ENCODE data around the gene DPPA5. TPM values are rescaled to one million over a fixed set of nuclear protein-coding genes. Genes with fewer than 3 reads are reported as not detected.

The DPPA5 gene
- total and polyA plus RNA-seq, 2 donors: 0.09 to 0.39 TPM

DNA sequence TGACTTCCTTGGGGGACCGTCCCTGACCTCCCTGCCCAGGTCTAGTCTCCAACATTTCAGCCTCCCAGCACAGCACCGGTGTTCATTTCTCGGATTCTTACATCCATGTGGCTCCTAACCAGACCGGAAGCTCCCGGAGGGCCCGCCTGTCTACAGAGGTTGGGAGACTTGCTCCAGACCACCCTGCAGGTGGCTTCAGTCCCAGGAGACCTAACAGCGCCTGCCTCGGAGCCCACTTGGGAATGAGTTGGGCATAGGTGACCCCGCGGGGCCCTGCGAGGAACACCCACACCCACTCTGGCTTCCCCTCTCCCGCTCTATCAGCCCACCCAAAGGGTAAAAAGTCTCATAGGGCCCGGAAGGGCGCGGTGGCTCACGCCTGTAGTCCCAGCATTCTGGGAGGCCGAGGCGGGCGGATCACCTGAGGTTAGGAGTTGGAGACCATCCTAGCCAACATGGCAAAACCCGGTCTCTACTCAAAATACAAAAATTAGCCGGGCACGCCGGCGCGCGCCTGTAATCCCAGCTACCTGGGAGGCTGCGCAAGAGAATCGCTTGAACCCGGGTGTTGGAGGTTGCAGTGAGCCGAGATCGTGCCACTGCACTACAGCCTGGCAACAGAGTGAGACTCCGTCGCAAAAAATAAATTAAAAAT is 5.4 kb downstream of the DPPA5 start:
- Histone ChIP-seq H3K36me3 (ENCODE audit: control insufficient read depth in 2 of 2, insufficient read depth in 2 of 2, low read length in 1 of 2) (no peaks in the 10 kb centered on the region), H3K9me3 (ENCODE audit: control insufficient read depth in 2 of 2, insufficient read depth in 1 of 2, low read length in 1 of 2) (no peaks in the 10 kb centered on the region), H3K27me3 (ENCODE audit: control insufficient read depth in 2 of 2, insufficient read depth in 1 of 2, low read length in 1 of 2) (peaks cover 21 to 45% of the 10 kb centered on the region in 2 donors), H3K27ac (ENCODE audit: low read depth in 1 of 2, low read length in 1 of 2) (no peak overlapping the region), H3K4me1 (ENCODE audit: control insufficient read depth in 2 of 2, insufficient read depth in 2 of 2, low read length in 2 of 2) (no peaks in the 10 kb centered on the region), H3K4me3 (ENCODE audit: low read length in 2 of 2) (no peak overlapping the region)
- DNase-seq (ENCODE audit: low read depth in 6 of 9, low spot score in 9 of 9): no peak
- 41% methylated on average over 33 of the region's 33 CpGs for WGBS

DNA sequence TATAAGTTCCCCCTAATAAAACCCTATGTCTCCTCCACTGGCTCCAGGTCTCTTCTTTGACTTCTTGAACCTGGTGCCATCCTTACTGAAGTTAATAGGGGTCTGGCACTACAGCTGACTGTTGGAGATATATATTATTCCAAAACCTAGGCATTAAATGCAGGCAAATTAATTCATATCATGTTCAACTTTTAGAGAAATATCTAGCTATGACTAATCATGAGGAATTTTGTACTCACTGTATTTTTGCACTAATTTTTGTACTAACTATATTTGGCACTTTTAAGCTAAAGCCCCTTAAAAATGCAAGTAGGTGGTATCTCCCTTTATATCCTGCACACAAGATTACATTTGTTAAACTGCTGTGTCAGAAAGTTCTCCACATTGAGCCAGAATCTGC is 10.9 kb downstream of the DPPA5 start:
- H3K36me3 ChIP-seq (ENCODE audit: control insufficient read depth in 2 of 2, insufficient read depth in 2 of 2, low read length in 1 of 2): no peaks in the 10 kb centered on the region
- H3K27me3 ChIP-seq (ENCODE audit: control insufficient read depth in 2 of 2, insufficient read depth in 1 of 2, low read length in 1 of 2): peaks cover 2 to 13% of the 10 kb centered on the region in 2 donors
- H3K9me3 ChIP-seq (ENCODE audit: control insufficient read depth in 2 of 2, insufficient read depth in 1 of 2, low read length in 1 of 2): no peaks in the 10 kb centered on the region
- H3K27ac ChIP-seq (ENCODE audit: low read depth in 1 of 2, low read length in 1 of 2): no peak overlapping the region
- no peak for DNase-seq (ENCODE audit: low read depth in 6 of 9, low spot score in 9 of 9)
- no peak overlapping the region for H3K4me3 ChIP-seq (ENCODE audit: low read length in 2 of 2)
- H3K4me1 ChIP-seq (ENCODE audit: control insufficient read depth in 2 of 2, insufficient read depth in 2 of 2, low read length in 2 of 2): no peaks in the 10 kb centered on the region

GRCh38 chr6:73342174-73342573 is 11.9 kb downstream of the DPPA5 start:
- Histone ChIP-seq H3K9me3 (ENCODE audit: control insufficient read depth in 2 of 2, insufficient read depth in 1 of 2, low read length in 1 of 2) (no peaks in the 10 kb centered on the region), H3K27me3 (ENCODE audit: control insufficient read depth in 2 of 2, insufficient read depth in 1 of 2, low read length in 1 of 2) (peaks cover 0 to 5% of the 10 kb centered on the region in 2 donors), H3K4me1 (ENCODE audit: control insufficient read depth in 2 of 2, insufficient read depth in 2 of 2, low read length in 2 of 2) (no peaks in the 10 kb centered on the region), H3K4me3 (ENCODE audit: low read length in 2 of 2) (no peak overlapping the region), H3K36me3 (ENCODE audit: control insufficient read depth in 2 of 2, insufficient read depth in 2 of 2, low read length in 1 of 2) (no peaks in the 10 kb centered on the region), H3K27ac (ENCODE audit: low read depth in 1 of 2, low read length in 1 of 2) (no peak overlapping the region)
- DNase-seq (ENCODE audit: low read depth in 6 of 9, low spot score in 9 of 9): no peak
- 94% methylated on average over 5 of the region's 5 CpGs for WGBS

DNA sequence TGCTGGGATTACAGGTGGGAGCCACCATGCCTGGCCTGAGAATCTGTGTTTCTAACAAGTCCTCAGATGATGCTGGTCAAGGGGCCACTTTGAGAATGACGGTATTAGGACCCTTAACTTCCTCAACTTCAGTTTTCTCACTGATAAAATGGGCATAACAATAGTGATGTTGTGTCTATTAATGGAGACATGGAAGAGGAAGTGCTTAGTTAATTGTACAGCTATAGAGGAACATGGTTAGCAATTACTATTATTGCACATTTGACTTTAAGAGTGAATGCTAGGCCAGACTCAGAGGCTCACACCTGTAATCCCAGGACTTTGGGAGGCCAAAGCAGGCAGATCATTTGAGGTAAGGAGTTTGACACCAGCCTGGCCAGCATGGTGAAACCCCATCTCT is 12.7 kb downstream of the DPPA5 start:
- no peak overlapping the region for H3K27ac ChIP-seq (ENCODE audit: low read depth in 1 of 2, low read length in 1 of 2)
- H3K27me3 ChIP-seq (ENCODE audit: control insufficient read depth in 2 of 2, insufficient read depth in 1 of 2, low read length in 1 of 2): peaks cover 0 to 2% of the 10 kb centered on the region in 2 donors
- no peak overlapping the region for H3K4me3 ChIP-seq (ENCODE audit: low read length in 2 of 2)
- H3K4me1 ChIP-seq (ENCODE audit: control insufficient read depth in 2 of 2, insufficient read depth in 2 of 2, low read length in 2 of 2): no peaks in the 10 kb centered on the region
- 93% methylated on average over 1 of the region's 1 CpG for WGBS
- DNase-seq (ENCODE audit: low read depth in 6 of 9, low spot score in 9 of 9): no peak
- no peaks in the 10 kb centered on the region for H3K9me3 ChIP-seq (ENCODE audit: control insufficient read depth in 2 of 2, insufficient read depth in 1 of 2, low read length in 1 of 2)
- no peaks in the 10 kb centered on the region for H3K36me3 ChIP-seq (ENCODE audit: control insufficient read depth in 2 of 2, insufficient read depth in 2 of 2, low read length in 1 of 2)

DNA sequence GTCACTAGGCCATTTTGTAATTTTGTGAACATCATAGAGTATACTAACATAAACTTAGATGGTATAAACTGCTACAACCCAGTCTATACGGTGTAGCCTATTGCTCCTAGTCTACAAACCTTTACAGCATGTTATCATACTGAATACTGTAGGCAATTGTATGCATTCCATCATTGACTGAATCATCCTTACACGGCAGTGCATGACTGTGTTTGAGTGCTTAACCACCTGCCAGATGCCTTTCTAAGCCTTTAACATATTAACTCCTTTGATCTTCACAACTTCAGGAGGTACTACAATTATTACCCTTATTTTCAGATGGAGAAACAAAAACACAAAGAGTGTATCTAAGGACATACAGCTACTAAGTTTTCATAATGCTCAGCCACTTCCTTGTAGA is 14.0 kb downstream of the DPPA5 start:
- DNase-seq (ENCODE audit: low read depth in 6 of 9, low spot score in 9 of 9): no peak
- H3K4me3 ChIP-seq (ENCODE audit: low read length in 2 of 2): no peak overlapping the region
- H3K27me3 ChIP-seq (ENCODE audit: control insufficient read depth in 2 of 2, insufficient read depth in 1 of 2, low read length in 1 of 2): no peaks in the 10 kb centered on the region
- H3K36me3 ChIP-seq (ENCODE audit: control insufficient read depth in 2 of 2, insufficient read depth in 2 of 2, low read length in 1 of 2): no peaks in the 10 kb centered on the region
- no peak overlapping the region for H3K27ac ChIP-seq (ENCODE audit: low read depth in 1 of 2, low read length in 1 of 2)
- 89% methylated on average over 2 of the region's 2 CpGs for WGBS
- H3K9me3 ChIP-seq (ENCODE audit: control insufficient read depth in 2 of 2, insufficient read depth in 1 of 2, low read length in 1 of 2): no peaks in the 10 kb centered on the region
- H3K4me1 ChIP-seq (ENCODE audit: control insufficient read depth in 2 of 2, insufficient read depth in 2 of 2, low read length in 2 of 2): no peaks in the 10 kb centered on the region

GRCh38 chr6:73339340-73339739 is 14.7 kb downstream of the DPPA5 start:
- no peak for DNase-seq (ENCODE audit: low read depth in 6 of 9, low spot score in 9 of 9)
- Histone ChIP-seq H3K27ac (ENCODE audit: low read depth in 1 of 2, low read length in 1 of 2) (no peak overlapping the region), H3K27me3 (ENCODE audit: control insufficient read depth in 2 of 2, insufficient read depth in 1 of 2, low read length in 1 of 2) (no peaks in the 10 kb centered on the region), H3K36me3 (ENCODE audit: control insufficient read depth in 2 of 2, insufficient read depth in 2 of 2, low read length in 1 of 2) (no peaks in the 10 kb centered on the region), H3K4me1 (ENCODE audit: control insufficient read depth in 2 of 2, insufficient read depth in 2 of 2, low read length in 2 of 2) (no peaks in the 10 kb centered on the region), H3K9me3 (ENCODE audit: control insufficient read depth in 2 of 2, insufficient read depth in 1 of 2, low read length in 1 of 2) (no peaks in the 10 kb centered on the region), H3K4me3 (ENCODE audit: low read length in 2 of 2) (no peak overlapping the region)
- 88% methylated on average over 3 of the region's 3 CpGs for WGBS

DNA sequence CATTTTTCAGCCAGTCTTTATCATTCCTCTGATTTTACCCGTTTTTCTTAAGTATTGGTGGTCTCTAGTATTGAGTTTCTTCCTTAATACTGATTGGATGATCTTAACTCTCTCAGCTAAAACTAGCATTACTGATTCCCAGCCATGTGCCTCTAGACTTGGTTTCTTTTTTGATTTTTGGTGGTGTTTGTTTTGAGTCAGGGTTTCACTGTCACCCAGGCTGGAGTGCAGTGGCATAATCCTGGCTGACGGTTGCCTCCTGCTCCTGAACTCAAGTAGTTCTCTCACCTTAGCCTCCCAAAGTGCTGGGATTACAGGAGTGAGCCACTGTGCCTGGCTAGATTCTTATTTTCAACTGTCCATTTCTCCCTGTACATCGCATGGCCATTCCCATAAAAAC is 24.9 kb downstream of the DPPA5 start:
- no peak overlapping the region for H3K27ac ChIP-seq (ENCODE audit: low read depth in 1 of 2, low read length in 1 of 2)
- no peaks in the 10 kb centered on the region for H3K36me3 ChIP-seq (ENCODE audit: control insufficient read depth in 2 of 2, insufficient read depth in 2 of 2, low read length in 1 of 2)
- H3K4me3 ChIP-seq (ENCODE audit: low read length in 2 of 2): no peak overlapping the region
- H3K27me3 ChIP-seq (ENCODE audit: control insufficient read depth in 2 of 2, insufficient read depth in 1 of 2, low read length in 1 of 2): no peaks in the 10 kb centered on the region
- WGBS: 91% methylated on average over 3 of the region's 3 CpGs
- H3K4me1 ChIP-seq (ENCODE audit: control insufficient read depth in 2 of 2, insufficient read depth in 2 of 2, low read length in 2 of 2): no peaks in the 10 kb centered on the region
- H3K9me3 ChIP-seq (ENCODE audit: control insufficient read depth in 2 of 2, insufficient read depth in 1 of 2, low read length in 1 of 2): no peaks in the 10 kb centered on the region
- DNase-seq (ENCODE audit: low read depth in 6 of 9, low spot score in 9 of 9): no peak

DNA sequence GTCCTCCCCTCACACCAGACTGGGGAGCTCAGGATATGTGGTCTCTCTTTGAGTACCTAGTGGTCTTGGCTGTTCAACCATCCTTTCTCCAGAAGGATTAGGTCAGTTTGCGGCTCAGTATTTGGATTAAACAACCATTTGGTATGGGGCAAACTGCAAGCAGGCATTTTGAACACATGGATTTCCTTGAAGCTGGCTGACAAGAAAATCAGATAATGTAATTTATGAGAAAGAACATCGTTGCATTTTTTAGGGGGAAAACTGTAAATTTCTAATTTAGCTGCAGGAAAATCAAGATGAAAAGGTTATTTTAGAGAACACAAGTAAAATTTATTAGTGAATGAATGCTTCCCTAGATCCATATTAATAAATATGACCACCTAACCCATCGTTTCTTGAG is 25.3 kb downstream of the DPPA5 start:
- WGBS: 72% methylated on average over 3 of the region's 3 CpGs
- H3K27me3 ChIP-seq (ENCODE audit: control insufficient read depth in 2 of 2, insufficient read depth in 1 of 2, low read length in 1 of 2): no peaks in the 10 kb centered on the region
- H3K27ac ChIP-seq (ENCODE audit: low read depth in 1 of 2, low read length in 1 of 2): no peak overlapping the region
- no peak for DNase-seq (ENCODE audit: low read depth in 6 of 9, low spot score in 9 of 9)
- H3K9me3 ChIP-seq (ENCODE audit: control insufficient read depth in 2 of 2, insufficient read depth in 1 of 2, low read length in 1 of 2): no peaks in the 10 kb centered on the region
- no peak overlapping the region for H3K4me3 ChIP-seq (ENCODE audit: low read length in 2 of 2)
- no peaks in the 10 kb centered on the region for H3K36me3 ChIP-seq (ENCODE audit: control insufficient read depth in 2 of 2, insufficient read depth in 2 of 2, low read length in 1 of 2)
- no peaks in the 10 kb centered on the region for H3K4me1 ChIP-seq (ENCODE audit: control insufficient read depth in 2 of 2, insufficient read depth in 2 of 2, low read length in 2 of 2)

DNA sequence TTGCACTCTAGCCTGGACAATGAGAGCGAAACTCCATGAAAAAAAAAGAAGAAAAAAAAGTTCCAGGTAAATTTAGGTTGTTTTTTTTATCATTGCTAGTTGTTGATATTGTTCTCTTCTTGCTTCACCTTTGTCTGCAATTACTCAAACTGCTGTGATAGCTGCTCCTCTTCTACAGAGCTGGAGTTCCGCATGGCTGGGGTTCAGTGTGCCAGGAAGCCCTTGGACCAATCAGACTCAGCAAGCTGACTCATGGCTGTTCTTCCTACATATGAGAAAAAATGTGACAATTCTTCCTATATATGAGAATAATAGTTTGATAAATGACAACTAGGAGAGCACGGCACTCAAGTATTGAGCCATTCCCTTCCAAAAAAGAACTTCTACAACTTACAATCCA is 28.4 kb downstream of the DPPA5 start:
- Histone ChIP-seq H3K4me3 (ENCODE audit: low read length in 2 of 2) (no peak overlapping the region), H3K27ac (ENCODE audit: low read depth in 1 of 2, low read length in 1 of 2) (no peak overlapping the region), H3K9me3 (ENCODE audit: control insufficient read depth in 2 of 2, insufficient read depth in 1 of 2, low read length in 1 of 2) (no peaks in the 10 kb centered on the region), H3K4me1 (ENCODE audit: control insufficient read depth in 2 of 2, insufficient read depth in 2 of 2, low read length in 2 of 2) (no peaks in the 10 kb centered on the region), H3K27me3 (ENCODE audit: control insufficient read depth in 2 of 2, insufficient read depth in 1 of 2, low read length in 1 of 2) (no peaks in the 10 kb centered on the region), H3K36me3 (ENCODE audit: control insufficient read depth in 2 of 2, insufficient read depth in 2 of 2, low read length in 1 of 2) (no peaks in the 10 kb centered on the region)
- no peak for DNase-seq (ENCODE audit: low read depth in 6 of 9, low spot score in 9 of 9)
- 95% methylated on average over 3 of the region's 3 CpGs for WGBS

DNA sequence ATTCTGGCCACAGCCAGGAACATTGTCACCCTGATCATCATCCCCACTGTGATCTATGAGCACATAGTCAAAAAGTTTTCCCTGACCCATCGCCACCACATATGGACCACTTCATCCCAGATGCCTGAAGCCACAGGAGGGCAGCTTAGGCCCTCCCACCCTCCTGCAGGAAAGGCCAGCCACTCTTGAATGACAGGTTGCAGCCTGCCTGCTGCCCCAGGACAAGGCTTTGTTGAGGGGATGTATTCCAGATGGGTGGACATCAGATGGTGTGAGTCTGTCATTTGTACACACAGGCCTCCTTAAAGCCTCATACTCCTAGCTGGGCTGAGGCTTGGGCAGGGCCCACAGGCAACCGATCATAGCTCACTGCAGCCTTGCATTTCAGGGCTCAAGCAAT is 30.8 kb downstream of the DPPA5 start:
- Histone ChIP-seq H3K27ac (ENCODE audit: low read depth in 1 of 2, low read length in 1 of 2) (no peak overlapping the region), H3K9me3 (ENCODE audit: control insufficient read depth in 2 of 2, insufficient read depth in 1 of 2, low read length in 1 of 2) (peaks cover 0 to 3% of the 10 kb centered on the region in 2 donors), H3K4me1 (ENCODE audit: control insufficient read depth in 2 of 2, insufficient read depth in 2 of 2, low read length in 2 of 2) (no peaks in the 10 kb centered on the region), H3K36me3 (ENCODE audit: control insufficient read depth in 2 of 2, insufficient read depth in 2 of 2, low read length in 1 of 2) (no peaks in the 10 kb centered on the region), H3K4me3 (ENCODE audit: low read length in 2 of 2) (no peak overlapping the region), H3K27me3 (ENCODE audit: control insufficient read depth in 2 of 2, insufficient read depth in 1 of 2, low read length in 1 of 2) (no peaks in the 10 kb centered on the region)
- no peak for DNase-seq (ENCODE audit: low read depth in 6 of 9, low spot score in 9 of 9)
- 96% methylated on average over 2 of the region's 2 CpGs for WGBS
